Stomach (tissue), 9 donors: ENCODE data around the gene ATP7B. TPM values are rescaled to one million over a fixed set of nuclear protein-coding genes. Genes with fewer than 3 reads are reported as not detected.

Experiments used
- DNase-seq, 2 donors: peaks; one replicate each; pipeline versions ENCODE4 v3.0.0 to v3.0.0-alpha.2; 2013 to 2019
- H3K27ac ChIP-seq, 5 donors: fragments of 200-600 bp in 4 of 5; sonication (generic) in 4 of 5; one replicate each; pipeline ENCODE4 v1.5.1; 2013 to 2019; ENCODE audit warnings: mild to moderate bottlenecking in 1 of 5, moderate library complexity in 1 of 5
- H3K27me3 ChIP-seq, 3 donors: fragments of 200-600 bp; sonication (generic); one replicate each; pipeline ENCODE4 v1.5.1; 2017 to 2019; ENCODE audit warnings: mixed run types in 1 of 3
- H3K36me3 ChIP-seq, 4 donors: fragments of 200-600 bp; sonication (generic); 1 replicate in 3 of 4; 2 replicates in 1 of 4; pipeline ENCODE4 v1.5.1; 2016 to 2019
- H3K4me1 ChIP-seq, 4 donors: fragments of 200-600 bp; sonication (generic); one replicate each; pipeline ENCODE4 v1.5.1; 2016 to 2019
- H3K4me3 ChIP-seq, 4 donors: fragments of 200-600 bp; sonication (generic) in 3 of 4; one replicate each; pipeline ENCODE4 v1.5.1; 2016 to 2019; ENCODE audit warnings: mild to moderate bottlenecking in 1 of 4
- H3K9me3 ChIP-seq, 4 donors: fragments of 200-600 bp; sonication (generic); one replicate each; pipeline ENCODE4 v1.5.1; 2016 to 2019
- CTCF ChIP-seq, 7 experiments: fragments of 450-650 bp in 4 of 7; fragments of 200-600 bp in 3 of 7; sonication (generic) in 3 of 7; IDR thresholded peaks; one replicate each; pipeline ENCODE4 v1.5.1; 2016 to 2019; ENCODE audit warnings: antibody characterized with exemption in 7 of 7, control low read depth in 2 of 7, mild to moderate bottlenecking in 1 of 7
- EP300 ChIP-seq: sonication (generic); formaldehyde crosslinking; IDR thresholded peaks from one replicate; pipeline ENCODE4 v1.6.1; 2017; ENCODE audit warnings: antibody characterized with exemption
- POLR2A ChIP-seq, 4 donors: fragments of 450-650 bp; IDR thresholded peaks; one replicate each; pipeline ENCODE4 v1.6.1; 2016; ENCODE audit warnings: antibody characterized with exemption in 4 of 4, control low read depth in 2 of 4, mild to moderate bottlenecking in 1 of 4, moderate library complexity in 1 of 4
- POLR2AphosphoS5 ChIP-seq, 3 donors: sonication (generic); formaldehyde crosslinking; IDR thresholded peaks; one replicate each; pipeline ENCODE4 v1.6.1; 2016; ENCODE audit warnings: antibody characterized with exemption in 3 of 3
- WGBS, 5 donors: extraction: QIAGEN DNeasy Blood & Tissue Kit in 3 of 5; methylation state at CpG; one replicate each; pipeline versions ENCODE4 v1.1.5 to v1.1.7; 2013 to 2018; 5-methylcytosine and 5-hydroxymethylcytosine counted together
- intact Hi-C: fragments of 100-400 bp; cut with DNase I; formaldehyde crosslinking; loops from one replicate; pipeline ENCODE4 v1.15.1; 2023; ENCODE audit warnings: low total_unique reads
- polyA plus RNA-seq, 3 donors: library from polyadenylated mRNA; stranded (reverse); fragments of 200-250 nt; gene quantifications; one replicate each; pipeline ENCODE4 v1.2.3, GENCODE V29; 2013
- total RNA-seq, 5 donors: library from RNA; depleted of rRNA; stranded (reverse); fragments of >200 nt; gene quantifications; one replicate each; pipeline versions ENCODE4 v1.1.0 to v1.2.3, GENCODE V29; 2014 to 2016
- donor health status: healthy with polysubstance abuse.
- donor health status: Bipolar disorder and iron deficiency.
- donor health status: healthy.

The ATP7B gene
- total and polyA plus RNA-seq, 8 donors = 0.62 to 21.0 (median 4.6) TPM

DNA sequence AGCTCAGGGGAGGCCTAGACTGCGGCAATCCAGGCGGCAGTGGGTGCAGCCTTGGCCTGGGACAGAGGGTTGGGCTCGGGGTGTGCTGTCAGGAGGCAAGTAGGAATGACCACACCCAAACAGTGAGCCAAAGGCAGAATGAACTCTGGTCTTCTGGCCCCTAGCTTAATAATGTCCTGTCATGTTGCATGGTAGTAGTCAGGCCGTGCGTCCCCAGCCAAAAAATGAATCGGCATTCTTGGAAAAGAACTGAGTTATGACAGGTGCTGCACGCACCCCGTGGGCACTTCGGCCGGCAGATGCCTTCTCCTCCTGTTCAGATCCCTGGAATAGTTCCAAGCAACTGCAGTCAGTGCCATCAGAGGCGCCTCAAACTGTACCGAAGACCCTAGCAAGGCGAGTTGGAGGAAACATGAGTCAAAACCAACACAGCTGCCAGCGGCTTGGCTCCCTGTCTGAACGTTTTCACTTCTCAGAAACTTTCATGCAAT, 55.9 kb downstream of the ATP7B start:
- WGBS, 5 donors = 65 to 82% (median 78%) methylated on average over 15 of the region's 15 CpGs
- peaks cover 0 to 26% (median 4%) of the 10 kb centered on the region in 4 donors for H3K4me1 ChIP-seq
- H3K9me3 ChIP-seq = no peaks in the 10 kb centered on the region
- H3K36me3 ChIP-seq = peaks cover 0 to 34% (median 5%) of the 10 kb centered on the region in 4 donors
- no peaks in the 10 kb centered on the region for H3K27me3 ChIP-seq
- intact Hi-C loops = no loop called here
- peak in 1 of 2 donors; percentile 44 for DNase-seq
- no peak overlapping the region for H3K27ac ChIP-seq
- no peak overlapping the region for H3K4me3 ChIP-seq
- TF ChIP-seq CTCF (IDR thresholded peaks at IDR 0.05) (no peak), EP300 (no peak), POLR2AphosphoS5 (IDR thresholded peaks at IDR 0.05) (no peak), POLR2A (IDR thresholded peaks at IDR 0.05) (no peak)

- Histone ChIP-seq H3K27ac (no peak overlapping the region), H3K27me3 (no peaks in the 10 kb centered on the region), H3K36me3 (peaks cover 0 to 50% (median 14%) of the 10 kb centered on the region in 4 donors), H3K4me1 (peaks cover 0 to 26% (median 2%) of the 10 kb centered on the region in 4 donors), H3K9me3 (no peaks in the 10 kb centered on the region), H3K4me3 (no peak overlapping the region)
- intact Hi-C loops = no loop called here
- DNase-seq = no peak
- 89 to 96% (median 91%) methylated on average over 3 of the region's 3 CpGs for WGBS, 5 donors
- TF ChIP-seq EP300 (no peak), POLR2AphosphoS5 (IDR thresholded peaks at IDR 0.05) (no peak), CTCF (IDR thresholded peaks at IDR 0.05) (no peak), POLR2A (IDR thresholded peaks at IDR 0.05) (no peak)
These were observed 57.7 kb downstream of the ATP7B start for GRCh38 chr13:51953347-51954195.

- TF ChIP-seq POLR2AphosphoS5 (IDR thresholded peaks at IDR 0.05) (no peak), CTCF (IDR thresholded peaks at IDR 0.05) (no peak), EP300 (no peak), POLR2A (IDR thresholded peaks at IDR 0.05) (no peak)
- peaks cover 0 to 40% (median 23%) of the 10 kb centered on the region in 4 donors for H3K36me3 ChIP-seq
- intact Hi-C loops = no loop called here
- no peak overlapping the region for H3K27ac ChIP-seq
- no peak overlapping the region for H3K4me3 ChIP-seq
- peaks cover 0 to 8% (median 0%) of the 10 kb centered on the region in 4 donors for H3K4me1 ChIP-seq
- no peak for DNase-seq
- H3K27me3 ChIP-seq = no peaks in the 10 kb centered on the region
- 61 to 89% (median 84%) methylated on average over 5 of the region's 5 CpGs for WGBS, 5 donors
- no peaks in the 10 kb centered on the region for H3K9me3 ChIP-seq
These were observed 60.5 kb downstream of the ATP7B start for GRCh38 chr13:51950722-51951121.

GRCh38 chr13:51946163-51946669, 65.0 kb downstream of the ATP7B start:
- H3K36me3 ChIP-seq = peaks cover 0 to 44% (median 26%) of the 10 kb centered on the region in 4 donors
- no peaks in the 10 kb centered on the region for H3K9me3 ChIP-seq
- no peak for TF ChIP-seq POLR2AphosphoS5 (IDR thresholded peaks at IDR 0.05)
- TF ChIP-seq CTCF (IDR thresholded peaks at IDR 0.05) = no peak
- no peak for TF ChIP-seq EP300
- TF ChIP-seq POLR2A (IDR thresholded peaks at IDR 0.05) = no peak
- no peak for DNase-seq
- no peak overlapping the region for H3K27ac ChIP-seq
- intact Hi-C loops = no loop called here
- 90 to 96% (median 91%) methylated on average over 15 of the region's 15 CpGs for WGBS, 5 donors
- peaks cover 0 to 12% (median 4%) of the 10 kb centered on the region in 4 donors for H3K4me1 ChIP-seq
- H3K27me3 ChIP-seq = no peaks in the 10 kb centered on the region
- H3K4me3 ChIP-seq = no peak overlapping the region
